ENCODE measurements around the gene PPFIBP2.

Gene PPFIBP2

GRCh38 chr11:7548659-7549274, 35.0 kb downstream of the PPFIBP2 start:
- DNase-seq (ENCODE audit: low spot score), result no peak

- DNase-seq (ENCODE audit: low spot score), result no peak
Measured at GRCh38 chr11:7549681-7550080, 35.9 kb downstream of the PPFIBP2 start.

GRCh38 chr11:7551571-7551970, 37.8 kb downstream of the PPFIBP2 start:
- DNase-seq (ENCODE audit: low spot score), result no peak

GRCh38 chr11:7552666-7553065, 38.9 kb downstream of the PPFIBP2 start:
- DNase-seq (ENCODE audit: low spot score), result no peak

- DNase-seq (ENCODE audit: low spot score), result no peak
Measured at GRCh38 chr11:7555052-7555699, 41.4 kb downstream of the PPFIBP2 start.

GRCh38 chr11:7558046-7558445, 44.2 kb downstream of the PPFIBP2 start:
- no peak for DNase-seq (ENCODE audit: low spot score)

- no peak for DNase-seq (ENCODE audit: low spot score)
Measured at GRCh38 chr11:7559398-7560283, 45.8 kb downstream of the PPFIBP2 start.

- no peak for DNase-seq (ENCODE audit: low spot score)
Measured at GRCh38 chr11:7561562-7561961, 47.8 kb downstream of the PPFIBP2 start.

- no peak for DNase-seq (ENCODE audit: low spot score)
Measured at GRCh38 chr11:7563281-7563680, 49.5 kb downstream of the PPFIBP2 start.

GRCh38 chr11:7564803-7565202, 51.0 kb downstream of the PPFIBP2 start:
- DNase-seq (ENCODE audit: low spot score), result no peak

- no peak for DNase-seq (ENCODE audit: low spot score)
Measured at GRCh38 chr11:7567311-7567710, 53.5 kb downstream of the PPFIBP2 start.

- DNase-seq (ENCODE audit: low spot score), result no peak
Measured at GRCh38 chr11:7569044-7569443, 55.2 kb downstream of the PPFIBP2 start.

GRCh38 chr11:7570241-7570640, 56.4 kb downstream of the PPFIBP2 start:
- no peak for DNase-seq (ENCODE audit: low spot score)

- DNase-seq (ENCODE audit: low spot score), result no peak
Measured at GRCh38 chr11:7570938-7571521, 57.2 kb downstream of the PPFIBP2 start.

- DNase-seq (ENCODE audit: low spot score), result peak; percentile 39
Measured at GRCh38 chr11:7571640-7572000, 57.8 kb downstream of the PPFIBP2 start.

GRCh38 chr11:7572001-7572712, 58.4 kb downstream of the PPFIBP2 start:
- no peak for DNase-seq (ENCODE audit: low spot score)

- no peak for DNase-seq (ENCODE audit: low spot score)
Measured at GRCh38 chr11:7573193-7573557, 59.4 kb downstream of the PPFIBP2 start.

GRCh38 chr11:7573558-7574296, 59.9 kb downstream of the PPFIBP2 start:
- no peak for DNase-seq (ENCODE audit: low spot score)

- no peak for DNase-seq (ENCODE audit: low spot score)
Measured at GRCh38 chr11:7574491-7575130, 60.8 kb downstream of the PPFIBP2 start.

Data from SK-N-DZ (cell line).